GM21360 (cell line): Measurements from ENCODE around the gene SREK1IP1.

Experiments
- ATAC-seq: cut with Tn5 transposase; IDR thresholded peaks from one replicate; pipeline ENCODE4 v1.9.1; 2021; ENCODE audit warnings: mild to moderate bottlenecking, moderate library complexity; ENCODE audit not compliant: unreplicated experiment

The SREK1IP1 gene

DNA sequence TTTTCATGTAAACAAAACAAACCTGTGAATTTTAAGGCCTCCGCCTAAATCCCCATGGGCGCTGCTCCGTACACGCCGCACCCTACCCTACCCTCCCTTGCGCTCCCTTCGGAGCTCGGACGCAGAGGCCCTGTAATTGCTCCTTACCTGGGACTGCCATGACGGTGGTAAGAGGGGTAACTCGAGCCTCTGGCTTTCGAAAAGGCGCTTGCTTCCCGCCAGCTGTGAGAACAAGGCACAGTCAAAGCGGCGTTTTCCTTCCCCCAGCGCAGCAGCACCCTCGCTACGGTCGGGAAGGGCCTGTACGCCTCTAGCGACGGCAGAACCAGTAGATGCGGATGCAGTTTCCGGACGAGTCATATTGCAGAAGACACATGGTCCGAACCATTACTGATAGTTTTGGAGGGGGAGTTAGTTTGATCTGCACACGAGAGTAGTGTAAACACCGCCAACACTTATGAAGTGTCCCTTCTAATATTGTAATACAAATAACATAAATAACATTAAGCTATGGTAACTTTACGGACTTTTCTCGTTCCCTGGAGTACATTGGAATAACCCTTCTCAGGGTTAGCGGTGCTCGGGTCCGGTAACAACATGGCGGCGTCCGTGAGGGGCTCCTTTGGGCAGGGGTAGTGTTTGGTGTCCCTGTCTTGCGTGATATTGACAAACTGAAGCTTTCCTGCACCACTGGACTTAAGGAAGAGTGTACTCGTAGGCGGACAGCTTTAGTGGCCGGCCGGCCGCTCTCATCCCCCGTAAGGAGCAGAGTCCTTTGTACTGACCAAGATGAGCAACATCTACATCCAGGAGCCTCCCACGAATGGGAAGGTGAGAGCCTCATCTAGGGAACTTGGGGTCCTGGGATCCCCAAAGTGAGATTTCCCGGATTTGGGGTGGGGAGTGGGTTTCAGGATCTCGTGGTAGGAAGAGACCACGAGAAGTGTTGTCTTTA, at the start of gene SREK1IP1, which contains the start of gene CWC27:
SREK1IP1 (minus strand) TSS at position 334 of the 955 bp plus-strand sequence; CDS start at position 160, 174 bp downstream.
CWC27 (plus strand) TSS at position 573 of the 955 bp plus-strand sequence; CDS start at position 790, 217 bp downstream.
- ATAC-seq: peak; percentile 95

DNA sequence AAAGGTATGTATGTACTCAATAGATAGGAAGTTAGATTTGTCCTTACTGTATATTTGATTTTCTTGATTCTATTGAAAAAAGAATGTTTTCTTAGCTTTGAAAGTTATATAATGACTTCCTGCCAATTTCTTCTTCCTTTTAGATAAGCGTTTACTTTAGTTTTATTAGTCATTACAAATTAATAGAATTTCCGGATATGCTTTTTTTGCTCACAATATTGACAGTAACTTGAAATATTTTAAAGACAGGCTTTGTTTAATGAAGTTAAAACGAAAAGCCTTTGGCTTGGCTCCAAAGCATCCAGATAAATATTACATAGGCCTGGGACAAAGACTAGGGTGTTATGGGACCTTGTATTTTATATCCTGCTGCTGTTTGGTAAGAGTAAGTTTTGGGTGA, 49.8 kb upstream of the SREK1IP1 start:
- no peak for ATAC-seq

DNA sequence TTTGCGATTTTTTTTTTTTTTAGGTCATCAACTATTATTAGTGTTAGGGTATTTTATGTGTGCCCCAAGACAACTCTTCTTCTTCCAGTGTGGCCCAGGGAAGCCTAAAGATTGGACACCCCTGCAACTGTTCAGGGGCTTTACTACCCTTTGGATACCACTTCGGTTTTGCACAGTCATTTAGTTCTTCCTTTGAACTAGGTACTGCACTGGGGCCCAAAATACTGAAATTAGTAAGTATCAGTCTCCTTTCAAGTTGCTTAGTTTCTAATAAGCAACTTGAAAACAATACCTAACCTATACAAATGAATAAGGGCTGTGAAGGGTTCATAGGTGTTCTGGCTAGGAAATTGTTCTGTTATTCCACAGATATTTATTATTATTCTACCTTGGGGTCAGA, 45.6 kb upstream of the SREK1IP1 start:
- peak; percentile 95 for ATAC-seq

DNA sequence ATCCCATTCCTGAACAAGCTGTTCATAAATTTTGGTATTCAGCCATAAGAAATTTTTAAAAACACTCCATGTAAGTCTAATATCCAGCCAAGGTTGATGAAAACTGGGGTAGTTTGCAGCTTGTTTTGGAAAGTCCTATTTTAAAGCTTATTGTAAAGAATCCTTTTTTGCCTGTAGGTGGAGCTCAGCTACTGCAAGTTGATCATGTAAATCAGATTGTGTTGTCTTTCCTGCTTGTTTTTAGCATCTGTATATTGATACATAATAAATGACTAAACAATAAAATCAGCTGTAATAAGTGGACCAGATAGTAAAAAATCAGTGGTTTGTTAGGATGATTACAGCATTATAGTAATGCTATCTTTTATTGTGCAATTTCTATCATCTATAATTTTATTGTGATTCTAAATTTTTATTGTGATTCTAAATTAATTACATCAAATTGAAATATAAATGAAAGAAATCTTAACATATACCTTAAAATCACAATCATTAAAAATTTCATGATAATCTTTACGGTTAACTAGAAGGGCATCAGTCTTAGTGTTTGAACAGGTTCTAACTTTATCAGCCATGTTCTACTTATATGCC, 42.7 kb upstream of the SREK1IP1 start:
- ATAC-seq: peak; percentile 41

DNA sequence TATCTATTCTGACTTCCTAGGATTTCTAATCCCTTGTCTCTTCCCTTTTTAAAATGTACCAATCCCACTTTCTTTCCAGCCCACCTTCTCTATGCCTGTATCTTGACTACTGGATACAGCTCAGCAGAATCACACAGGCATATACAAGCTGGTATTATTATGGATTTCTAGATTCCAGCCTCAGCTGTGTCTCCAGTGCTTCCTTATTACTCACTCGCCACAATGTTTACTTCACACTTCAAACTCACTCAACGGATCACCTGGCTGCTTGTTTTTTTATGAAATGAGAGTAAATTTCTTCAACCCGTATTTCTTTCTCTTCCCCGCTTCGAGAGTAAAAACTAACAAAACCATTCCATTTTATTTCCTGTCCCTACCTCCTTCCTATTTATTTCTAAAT, 39.0 kb upstream of the SREK1IP1 start:
- ATAC-seq: no peak

DNA sequence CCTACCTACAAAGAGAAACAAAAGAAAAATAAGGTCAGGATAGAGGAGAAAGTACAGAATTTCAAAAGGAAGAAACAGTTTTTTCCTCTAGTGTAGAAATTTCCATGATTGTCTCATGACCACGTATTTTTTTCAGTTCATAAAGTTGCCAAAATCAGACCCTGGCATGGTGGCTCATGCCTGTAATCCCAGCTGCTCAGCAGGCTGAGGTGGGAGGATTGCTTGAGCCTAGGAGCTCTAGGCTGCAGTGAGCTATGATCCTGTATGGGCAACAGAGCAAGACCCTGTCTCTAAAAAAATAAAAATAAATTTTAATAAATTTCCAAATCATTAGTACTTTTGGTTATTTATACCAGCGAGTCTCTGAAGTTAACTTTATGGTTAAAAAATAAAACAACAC, 38.0 kb upstream of the SREK1IP1 start:
- no peak for ATAC-seq

DNA sequence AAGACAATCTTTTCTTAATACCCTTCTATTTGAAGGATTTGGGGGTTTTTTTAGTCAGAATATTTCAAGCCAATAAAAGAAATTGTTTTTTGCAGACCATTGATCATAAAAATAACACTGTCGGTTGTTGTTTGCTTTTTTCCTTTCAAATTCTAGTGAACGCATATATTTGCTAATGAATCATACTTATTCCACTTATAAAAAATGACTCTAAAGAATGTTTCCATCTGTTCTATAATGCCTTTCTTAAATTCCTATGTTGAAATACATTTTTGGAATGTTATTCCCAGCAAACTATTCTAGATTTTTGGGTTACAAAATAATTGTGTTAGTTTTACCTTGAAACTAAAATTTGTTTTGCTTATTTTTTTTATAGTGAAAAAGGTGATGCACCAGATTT, 32.4 kb upstream of the SREK1IP1 start:
- ATAC-seq: no peak

DNA sequence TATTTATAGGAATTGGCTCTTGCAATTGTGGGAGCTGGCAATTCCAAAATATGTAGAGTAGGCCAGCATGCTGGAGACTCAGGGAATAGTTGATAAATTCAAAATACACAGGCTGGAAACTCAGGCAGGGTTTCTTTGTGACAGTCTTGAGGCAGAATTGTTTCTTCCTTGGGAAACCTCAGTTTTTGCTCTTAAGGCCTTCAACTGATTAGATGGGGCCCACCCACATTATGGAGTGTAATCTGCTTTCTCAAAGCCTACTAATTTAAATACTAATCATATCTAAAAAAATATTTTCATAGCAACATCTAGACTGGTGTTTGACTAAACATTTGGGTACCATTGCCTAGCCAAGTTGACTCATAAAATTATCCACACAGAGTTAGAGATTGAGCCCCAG, 27.8 kb upstream of the SREK1IP1 start:
- ATAC-seq: no peak

DNA sequence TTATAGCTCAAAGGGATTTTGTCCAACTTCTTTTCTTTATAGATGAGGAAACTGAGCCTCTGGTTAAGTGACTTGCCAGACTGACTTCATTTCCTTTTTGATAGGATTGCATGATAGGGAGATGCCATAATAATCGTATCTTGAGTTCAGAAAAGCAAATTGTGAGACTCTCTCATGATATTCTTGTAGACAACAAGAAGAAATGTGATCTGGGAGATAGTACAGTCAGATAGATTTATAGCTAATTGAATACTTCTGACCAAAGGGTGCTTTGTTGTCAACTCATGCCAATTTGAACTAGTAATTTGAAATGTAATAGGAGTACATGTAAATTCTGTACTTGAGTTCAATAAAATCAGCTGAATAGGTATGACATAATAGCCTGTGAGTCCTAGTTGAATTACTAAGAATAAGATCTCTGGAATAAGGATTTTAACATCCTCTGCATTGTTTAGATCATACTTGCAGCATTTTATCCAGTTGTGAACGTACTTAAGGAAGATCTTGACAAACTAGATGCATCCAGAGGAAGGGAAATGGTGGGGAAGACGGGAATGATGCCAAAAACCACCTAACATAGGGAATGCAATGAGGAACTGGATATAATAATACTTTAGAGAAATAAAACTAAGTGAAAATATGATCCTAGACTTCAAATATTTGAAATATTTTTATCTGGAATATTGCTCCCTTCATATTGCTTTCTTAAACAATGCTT, 25.7 kb upstream of the SREK1IP1 start:
- no peak for ATAC-seq

DNA sequence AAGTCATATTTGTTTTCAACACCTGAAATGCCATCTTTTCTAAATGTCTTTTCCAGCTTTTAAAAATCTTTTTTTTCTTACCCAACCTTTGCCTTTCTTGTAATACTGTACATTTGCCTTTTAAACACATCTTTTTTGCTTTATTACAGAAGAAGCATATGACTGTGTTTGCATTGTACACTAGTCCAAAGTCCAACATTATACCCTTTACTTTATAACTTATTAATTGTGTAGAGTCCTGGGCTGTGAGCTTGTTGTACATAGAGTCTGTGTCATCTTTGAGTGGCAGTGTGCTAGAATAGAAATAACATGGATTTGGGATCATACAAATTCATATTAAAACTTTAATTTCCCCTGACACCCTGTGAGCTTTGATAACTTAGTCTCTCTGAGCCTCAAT, 24.0 kb upstream of the SREK1IP1 start:
- ATAC-seq: no peak

DNA sequence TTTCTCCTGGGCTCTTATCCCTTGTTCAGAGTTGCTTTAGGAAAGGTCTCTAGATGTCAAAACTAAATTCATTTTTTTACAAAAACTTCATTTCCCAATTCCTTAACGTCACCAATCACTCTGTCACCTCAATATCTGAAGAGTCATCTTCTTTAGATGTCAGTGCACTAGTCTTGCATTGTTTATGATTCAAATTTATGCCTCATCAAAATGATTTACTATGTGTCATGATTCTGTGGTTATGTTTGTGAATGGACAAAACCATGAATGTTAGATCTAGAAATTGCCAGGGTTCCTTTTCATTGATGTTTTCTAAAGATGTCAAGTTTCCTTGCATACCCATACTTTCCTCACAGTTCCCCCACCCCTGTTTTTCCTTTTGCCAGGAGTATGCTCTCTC, 21.7 kb upstream of the SREK1IP1 start:
- no peak for ATAC-seq

DNA sequence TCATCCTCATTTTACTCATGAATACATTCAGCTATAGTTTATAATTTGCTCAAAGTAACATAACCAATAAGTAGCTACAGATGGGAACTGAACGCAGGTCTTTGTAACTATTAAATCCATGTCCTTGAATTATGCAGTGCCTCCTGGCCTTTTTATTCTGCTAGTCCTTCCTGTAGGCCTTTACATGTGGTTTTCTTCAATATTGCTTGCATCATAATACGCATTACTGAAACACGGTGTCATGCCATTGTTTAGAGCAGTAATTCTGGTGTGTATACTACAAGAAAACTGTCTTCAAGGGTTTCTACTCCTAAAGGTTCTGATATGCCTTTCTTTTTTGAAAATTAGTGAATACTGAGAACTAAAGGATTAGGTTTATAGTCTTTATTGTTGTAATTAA, 21.0 kb upstream of the SREK1IP1 start:
- ATAC-seq: no peak

DNA sequence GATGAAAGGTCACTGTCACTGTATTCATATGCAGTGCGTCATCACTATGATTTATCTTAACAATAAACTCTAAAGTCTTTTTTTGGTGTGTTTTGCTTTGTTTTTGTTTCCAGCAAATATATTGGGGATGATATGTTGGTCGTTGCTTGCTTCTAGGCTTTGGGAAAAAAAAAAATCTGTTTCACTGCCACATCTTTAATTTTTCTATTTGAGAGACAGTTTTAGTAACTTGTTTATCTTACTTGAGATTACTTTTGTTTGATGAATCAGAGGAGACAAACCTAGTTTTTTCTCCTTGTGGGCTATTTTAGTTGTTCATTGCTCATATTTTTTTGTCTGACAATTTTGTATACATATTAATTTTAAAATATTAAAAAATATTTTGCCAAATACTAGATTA, 19.7 kb upstream of the SREK1IP1 start:
- no peak for ATAC-seq

DNA sequence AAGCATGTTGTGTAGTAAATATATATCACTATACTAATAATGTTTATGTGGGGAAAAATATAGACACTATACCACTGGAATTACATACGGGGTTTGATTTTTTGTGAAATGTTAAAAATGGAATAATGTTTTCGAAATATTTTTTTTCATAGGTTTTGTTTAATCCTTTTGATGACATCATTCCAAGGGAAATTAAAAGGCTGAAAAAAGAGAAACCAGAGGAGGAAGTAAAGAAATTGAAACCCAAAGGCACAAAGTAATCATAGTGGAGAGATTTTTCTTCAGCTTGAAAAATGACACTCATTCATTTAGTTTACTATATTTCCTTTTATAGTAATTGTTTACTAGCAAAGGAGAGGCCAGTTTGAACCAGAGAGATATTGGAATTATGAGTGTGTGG, 17.9 kb upstream of the SREK1IP1 start:
- no peak for ATAC-seq

DNA sequence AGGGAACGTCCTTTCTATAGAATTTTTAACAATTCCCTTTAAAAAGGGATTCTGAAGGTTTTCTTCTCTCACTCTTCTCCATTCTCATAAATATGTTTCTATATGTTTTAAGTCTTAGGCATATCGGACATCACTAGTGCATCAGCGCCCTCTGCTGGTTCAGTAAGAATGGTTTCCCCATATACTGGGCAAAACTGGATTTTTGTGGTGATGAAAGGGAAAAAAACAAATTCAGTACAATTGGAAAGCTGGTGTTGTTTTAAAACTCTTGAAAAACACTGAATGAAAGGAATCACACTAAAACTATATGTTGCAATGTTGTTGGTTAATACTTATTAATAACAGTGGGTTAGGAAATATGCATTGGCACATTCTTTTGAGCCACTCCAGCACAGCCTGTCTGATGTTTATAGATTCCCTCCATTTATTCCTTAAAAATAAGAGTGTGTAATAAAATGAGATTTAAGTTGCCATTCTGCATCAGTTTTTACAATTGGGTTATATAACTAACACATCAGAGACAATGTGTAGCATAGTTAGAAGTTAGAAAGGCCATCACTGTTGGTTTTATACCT, 16.0 kb upstream of the SREK1IP1 start:
- peak; percentile 88 for ATAC-seq

DNA sequence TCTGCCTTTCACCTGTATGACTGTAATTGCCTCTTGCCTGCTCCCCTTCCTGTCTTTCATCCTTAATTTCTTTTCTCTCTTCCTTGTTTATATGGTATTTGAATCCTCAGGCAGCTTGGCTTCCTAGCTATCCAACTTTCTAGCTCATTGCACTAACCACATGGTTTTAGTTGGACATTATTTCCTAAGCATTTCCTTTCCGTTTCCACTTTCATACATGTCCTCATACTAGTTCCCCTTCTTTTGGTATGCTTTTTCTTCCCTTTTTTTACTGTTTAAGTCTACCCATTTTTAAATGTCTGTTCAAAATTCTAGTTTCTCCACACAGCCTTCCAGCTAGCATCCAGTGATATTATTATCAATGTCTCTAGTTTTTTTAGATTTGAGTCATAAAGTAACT, 6.8 kb upstream of the SREK1IP1 start:
- ATAC-seq: no peak

DNA sequence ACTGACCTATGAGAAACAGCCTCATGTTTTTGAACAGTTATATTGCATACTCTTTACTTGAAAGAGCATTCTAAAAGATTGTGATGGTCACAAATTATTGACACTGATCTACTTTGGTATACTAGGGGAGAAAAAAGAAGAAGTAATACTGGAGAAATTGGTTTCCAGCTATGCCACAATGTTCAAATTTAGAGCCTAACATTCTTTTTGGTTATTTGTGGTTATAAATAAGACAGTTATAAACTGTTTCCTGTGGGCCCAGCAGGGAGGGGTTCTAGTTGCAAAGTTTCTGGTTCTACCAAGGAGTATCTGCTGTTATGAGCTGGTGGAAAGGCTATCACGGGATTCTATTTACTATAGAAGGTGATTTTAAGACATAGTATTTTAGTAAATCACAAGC, 5.0 kb upstream of the SREK1IP1 start:
- ATAC-seq: peak; percentile 55

DNA sequence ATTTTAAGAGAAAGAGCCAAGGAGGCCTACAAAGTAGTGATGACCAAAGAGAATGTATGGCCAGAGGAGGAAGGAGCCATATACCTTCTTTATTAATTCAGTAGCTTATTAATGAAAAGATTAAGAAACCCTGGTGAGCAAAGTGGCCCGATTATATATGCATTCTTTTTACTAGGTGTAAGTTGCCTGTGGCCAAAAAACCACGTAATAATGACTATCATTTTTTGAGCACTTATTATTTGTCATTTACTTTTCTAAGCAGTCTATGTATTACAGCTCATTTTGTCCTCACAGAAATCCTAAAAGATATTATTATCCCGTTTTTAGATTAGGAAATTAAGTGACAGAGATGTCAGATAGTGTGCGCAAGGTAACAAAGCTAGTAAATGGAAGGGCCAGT, 3.2 kb upstream of the SREK1IP1 start:
- ATAC-seq: no peak

DNA sequence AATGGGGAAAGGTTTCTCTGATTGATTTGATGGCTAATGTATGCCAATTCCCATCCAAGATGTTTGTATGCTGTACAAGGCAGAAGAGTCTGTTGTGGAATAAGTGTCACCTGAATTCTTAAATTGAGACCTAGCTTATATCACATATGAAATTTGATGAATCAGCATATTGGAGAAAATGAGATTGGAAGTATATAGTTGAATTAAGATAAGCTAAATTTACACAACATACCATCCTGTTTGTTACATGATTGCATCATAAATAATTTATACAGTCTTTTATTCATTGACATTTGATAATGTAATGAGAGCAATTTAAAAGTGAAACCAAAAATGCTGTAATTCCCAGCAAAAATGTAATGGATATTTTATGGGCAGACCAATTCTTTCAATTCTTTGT, 1.4 kb upstream of the SREK1IP1 start:
- ATAC-seq: no peak

DNA sequence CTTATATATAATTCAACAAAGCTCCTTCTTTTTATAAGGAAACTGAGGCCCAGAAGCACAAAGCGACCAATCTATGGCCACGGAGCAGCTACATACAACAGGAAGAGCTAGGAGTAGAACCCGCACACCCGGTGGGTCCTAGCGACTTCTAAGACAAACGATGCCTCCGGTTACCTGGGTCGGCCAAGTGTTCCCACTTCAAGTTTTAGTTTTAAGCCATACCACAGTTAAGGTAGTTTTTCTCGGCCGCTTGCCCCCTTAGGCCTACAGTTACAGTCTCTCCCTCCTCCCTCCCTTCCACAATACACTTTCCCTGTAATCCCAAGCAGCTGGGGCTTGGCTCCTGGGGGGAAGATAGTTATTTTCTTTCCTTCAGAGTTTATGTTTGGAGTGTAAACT, 533 bp downstream of the SREK1IP1 start:
- ATAC-seq: peak; percentile 4

DNA sequence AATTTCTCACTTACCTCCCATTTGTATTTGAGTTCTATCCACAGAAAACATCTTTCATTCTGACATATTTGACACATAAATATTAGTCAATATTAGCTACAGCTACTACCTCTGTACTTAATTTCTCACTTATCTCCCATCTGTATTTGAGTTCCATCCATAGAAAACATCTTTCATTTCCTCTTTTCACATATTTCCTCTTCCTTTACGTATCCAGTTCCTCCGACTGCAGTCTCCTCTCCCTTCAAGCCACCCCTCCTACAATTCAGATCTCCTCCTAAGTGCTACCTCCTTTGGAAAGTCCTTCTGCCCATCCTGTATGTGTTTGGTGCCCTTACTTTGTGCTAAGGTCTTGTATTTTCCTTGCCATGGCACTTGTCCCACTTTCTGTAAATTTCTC, 1.6 kb downstream of the SREK1IP1 start:
- ATAC-seq: no peak
